ENCODE measurements around the gene ERCC2.

GRCh38 chr19:45315304-45315703 lies 55.1 kb downstream of the ERCC2 start:
- no peak for TF ChIP-seq CTCF (IDR thresholded peaks at IDR 0.05; ENCODE audit: low read depth, low read length, poor library complexity, severe bottlenecking)
- no peak for TF ChIP-seq EZH2phosphoT487 (IDR thresholded peaks at IDR 0.05; ENCODE audit: borderline replicate concordance, low read length)

Data from DOHH2 (cell line).